Measurements from ENCODE around the gene ADAMTS19.
"Not testable (repeated sequence)": the region's sequence is repeated elsewhere in the genome, so short reads cannot be mapped to it uniquely, and the experiment has no call there.

The ADAMTS19 gene

DNA sequence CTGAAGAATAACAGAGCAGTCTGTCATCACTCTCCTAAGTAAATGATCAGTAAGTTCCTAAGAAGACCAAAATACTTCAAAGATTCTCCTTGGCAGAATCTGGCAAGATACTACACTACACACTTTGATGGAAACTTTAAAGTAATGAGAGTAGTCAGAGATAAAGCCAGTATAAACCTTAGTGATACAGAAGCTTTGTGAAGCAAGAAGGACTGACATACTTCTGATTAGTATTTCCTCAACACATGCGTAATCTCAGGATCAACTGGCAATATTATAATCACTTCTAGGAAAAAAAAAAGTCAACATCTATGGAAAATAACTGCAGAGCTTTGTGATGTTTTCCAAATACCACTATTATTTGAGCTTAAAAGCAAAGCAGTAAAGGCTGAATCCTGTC is 34.0 kb upstream of the ADAMTS19 start:
- no peak for DNase-seq (ENCODE audit: low read depth)
- TF ChIP-seq MYC (IDR thresholded peaks at IDR 0.05; ENCODE audit: low read depth, low read length) (no peak), POLR2A (IDR thresholded peaks at IDR 0.05; ENCODE audit: extremely low read depth, insufficient read length) (no peak), MAX (IDR thresholded peaks at IDR 0.05; ENCODE audit: low read depth, low read length) (no peak), CTCF (IDR thresholded peaks at IDR 0.05; ENCODE audit: low read depth, low read length) (no peak)
- no peak overlapping the region for H3K4me3 ChIP-seq (ENCODE audit: low read depth, low read length)

- DNase-seq (ENCODE audit: low read depth); H3K4me3 ChIP-seq (ENCODE audit: low read depth, low read length): not testable (repeated sequence)
Observed at GRCh38 chr5:129428636-129429035, 31.5 kb upstream of the ADAMTS19 start.

DNA sequence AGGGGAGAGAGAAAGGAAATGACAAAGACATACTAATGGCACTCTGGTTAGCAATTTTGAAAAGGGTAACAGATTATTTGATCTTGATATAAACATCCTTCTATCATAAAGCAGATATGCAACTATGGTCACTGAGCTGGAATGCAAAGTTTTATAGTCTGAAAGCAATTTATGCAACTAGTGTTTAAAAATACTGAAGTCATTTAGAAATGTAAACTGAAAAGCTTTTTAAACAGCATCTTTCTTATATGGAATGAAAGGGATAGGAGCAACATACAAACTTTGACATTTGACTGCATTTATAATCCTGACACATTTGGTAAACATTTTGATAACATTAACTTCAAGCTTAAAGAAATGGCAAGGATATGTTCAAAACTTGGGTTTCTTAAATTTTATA is 28.7 kb upstream of the ADAMTS19 start:
- no peak for DNase-seq (ENCODE audit: low read depth)
- no peak overlapping the region for H3K4me3 ChIP-seq (ENCODE audit: low read depth, low read length)
- TF ChIP-seq MAX (IDR thresholded peaks at IDR 0.05; ENCODE audit: low read depth, low read length): no peak
- TF ChIP-seq MYC (IDR thresholded peaks at IDR 0.05; ENCODE audit: low read depth, low read length): no peak
- TF ChIP-seq CTCF (IDR thresholded peaks at IDR 0.05; ENCODE audit: low read depth, low read length): no peak

GRCh38 chr5:129438322-129438721 is 21.8 kb upstream of the ADAMTS19 start:
- no peak for TF ChIP-seq MAX (IDR thresholded peaks at IDR 0.05; ENCODE audit: low read depth, low read length)
- TF ChIP-seq POLR2A (IDR thresholded peaks at IDR 0.05; ENCODE audit: extremely low read depth, insufficient read length): no peak
- no peak for TF ChIP-seq MYC (IDR thresholded peaks at IDR 0.05; ENCODE audit: low read depth, low read length)
- TF ChIP-seq CTCF (IDR thresholded peaks at IDR 0.05; ENCODE audit: low read depth, low read length): no peak
- DNase-seq (ENCODE audit: low read depth): no peak
- no peak overlapping the region for H3K4me3 ChIP-seq (ENCODE audit: low read depth, low read length)

DNA sequence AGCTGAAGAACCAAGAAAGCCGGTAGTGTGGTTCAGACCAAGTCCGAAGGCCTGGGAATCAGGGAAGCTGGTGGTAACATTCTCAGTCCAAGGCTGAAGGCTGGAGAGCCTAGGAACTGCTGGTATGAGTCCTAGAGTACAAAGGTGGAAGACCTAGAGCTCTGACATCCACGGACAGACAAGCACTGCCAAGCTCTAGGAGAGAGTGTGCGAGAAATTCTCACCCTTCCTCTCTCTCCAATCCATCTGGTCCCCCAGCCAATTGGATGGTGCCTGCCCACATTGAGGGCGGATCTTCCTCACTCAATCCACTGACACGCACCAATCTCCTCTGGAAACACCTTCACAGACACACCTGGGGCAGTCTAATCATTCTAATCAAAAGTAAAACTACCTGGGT is 19.7 kb upstream of the ADAMTS19 start:
- no peak for DNase-seq (ENCODE audit: low read depth)
- H3K4me3 ChIP-seq (ENCODE audit: low read depth, low read length): no peak overlapping the region
- no peak for TF ChIP-seq CTCF (IDR thresholded peaks at IDR 0.05; ENCODE audit: low read depth, low read length)
- TF ChIP-seq POLR2A (IDR thresholded peaks at IDR 0.05; ENCODE audit: extremely low read depth, insufficient read length): no peak
- no peak for TF ChIP-seq MAX (IDR thresholded peaks at IDR 0.05; ENCODE audit: low read depth, low read length)
- no peak for TF ChIP-seq MYC (IDR thresholded peaks at IDR 0.05; ENCODE audit: low read depth, low read length)

- no peak overlapping the region for H3K4me3 ChIP-seq (ENCODE audit: low read depth, low read length)
- DNase-seq (ENCODE audit: low read depth): no peak
- TF ChIP-seq MYC (IDR thresholded peaks at IDR 0.05; ENCODE audit: low read depth, low read length) (no peak), CTCF (IDR thresholded peaks at IDR 0.05; ENCODE audit: low read depth, low read length) (no peak)
Observed at GRCh38 chr5:129441096-129441495, 19.0 kb upstream of the ADAMTS19 start.

Data from NB4 (cell line).